ENCODE results near the gene FAM234B.

The FAM234B gene

DNA sequence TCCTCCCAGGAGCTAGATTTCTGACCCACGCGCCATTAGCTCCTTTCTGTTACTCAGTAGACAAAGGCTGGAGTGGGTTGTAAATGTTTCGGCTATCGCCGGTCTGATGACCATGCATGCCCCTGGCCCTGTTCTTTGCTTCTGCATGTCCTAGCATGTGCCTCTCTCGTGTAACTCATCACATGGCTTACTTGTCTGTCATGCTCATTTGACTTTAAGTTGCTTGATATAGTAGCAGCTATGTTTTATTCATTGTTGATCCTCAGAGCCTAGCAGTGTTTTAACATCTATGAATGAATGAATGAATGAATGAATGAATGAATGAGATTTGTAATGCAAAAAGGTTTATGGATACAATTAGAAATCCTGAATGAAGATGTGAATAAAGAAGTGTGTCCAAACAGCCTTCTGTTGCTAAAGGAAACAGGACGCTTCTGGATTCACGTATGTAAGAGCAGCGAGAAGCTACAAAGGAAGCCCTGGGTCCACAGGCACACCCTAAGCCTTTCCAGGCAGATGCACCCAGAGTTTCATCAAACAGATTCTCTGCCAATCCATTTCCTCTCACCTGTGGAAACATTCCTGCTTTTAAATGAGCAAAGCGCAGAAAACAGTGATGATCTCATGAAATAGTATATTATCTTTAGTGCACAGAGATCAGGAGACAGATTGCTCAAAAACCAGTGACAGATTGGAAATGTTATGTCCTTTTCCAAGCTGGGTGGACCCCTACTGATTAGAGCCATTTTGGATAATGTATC is 55.8 kb downstream of the FAM234B start:
- Histone ChIP-seq H3K27me3 (no peaks in the 10 kb centered on the region), H3K4me1 (peaks cover 0 to 55% (median 21%) of the 10 kb centered on the region in 4 donors), H3K36me3 (no peaks in the 10 kb centered on the region), H3K27ac (peak overlapping the region; percentile 92 to 98), H3K4me3 (peak overlapping the region; percentile 60 to 63), H3K9me3 (no peaks in the 10 kb centered on the region)
- TF ChIP-seq, protein P1, sequence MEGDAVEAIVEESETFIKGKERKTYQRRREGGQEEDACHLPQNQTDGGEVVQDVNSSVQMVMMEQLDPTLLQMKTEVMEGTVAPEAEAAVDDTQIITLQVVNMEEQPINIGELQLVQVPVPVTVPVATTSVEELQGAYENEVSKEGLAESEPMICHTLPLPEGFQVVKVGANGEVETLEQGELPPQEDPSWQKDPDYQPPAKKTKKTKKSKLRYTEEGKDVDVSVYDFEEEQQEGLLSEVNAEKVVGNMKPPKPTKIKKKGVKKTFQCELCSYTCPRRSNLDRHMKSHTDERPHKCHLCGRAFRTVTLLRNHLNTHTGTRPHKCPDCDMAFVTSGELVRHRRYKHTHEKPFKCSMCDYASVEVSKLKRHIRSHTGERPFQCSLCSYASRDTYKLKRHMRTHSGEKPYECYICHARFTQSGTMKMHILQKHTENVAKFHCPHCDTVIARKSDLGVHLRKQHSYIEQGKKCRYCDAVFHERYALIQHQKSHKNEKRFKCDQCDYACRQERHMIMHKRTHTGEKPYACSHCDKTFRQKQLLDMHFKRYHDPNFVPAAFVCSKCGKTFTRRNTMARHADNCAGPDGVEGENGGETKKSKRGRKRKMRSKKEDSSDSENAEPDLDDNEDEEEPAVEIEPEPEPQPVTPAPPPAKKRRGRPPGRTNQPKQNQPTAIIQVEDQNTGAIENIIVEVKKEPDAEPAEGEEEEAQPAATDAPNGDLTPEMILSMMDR (IDR thresholded peaks at IDR 0.05), result no peak
- intact Hi-C loops (cut with DNase I; ENCODE audit: low total_unique reads), result loop anchor here (5.0 kb wide), 2 partner anchors 97 to 112 kb away; partner anchors contain the start of gene EMP1
- no peak for DNase-seq

DNA sequence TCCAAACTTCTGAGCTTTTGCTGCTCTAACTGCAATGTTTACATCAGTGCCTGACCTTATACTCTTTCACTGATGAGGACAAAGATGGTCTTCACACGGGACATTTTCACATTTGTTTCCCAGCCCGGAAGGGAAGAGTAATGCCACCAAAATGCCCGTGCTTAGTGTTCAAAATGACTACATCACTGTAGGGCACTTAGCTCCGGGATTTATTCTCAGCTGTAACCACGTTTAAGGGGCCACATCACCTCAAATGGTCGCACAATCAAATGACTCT is 56.4 kb downstream of the FAM234B start:
- H3K27ac ChIP-seq, result peak overlapping the region; percentile 92 to 98
- no peaks in the 10 kb centered on the region for H3K36me3 ChIP-seq
- peak overlapping the region; percentile 60 to 63 for H3K4me3 ChIP-seq
- no peak for DNase-seq
- H3K4me1 ChIP-seq, result peaks cover 0 to 55% (median 21%) of the 10 kb centered on the region in 4 donors
- TF ChIP-seq, protein P1 (IDR thresholded peaks at IDR 0.05), result no peak
- H3K27me3 ChIP-seq, result no peaks in the 10 kb centered on the region
- no peaks in the 10 kb centered on the region for H3K9me3 ChIP-seq
- intact Hi-C loops (cut with DNase I; ENCODE audit: low total_unique reads), result loop anchor here (5.0 kb wide), 1 partner anchor 97 kb away; the partner anchor contains the start of gene EMP1

DNA sequence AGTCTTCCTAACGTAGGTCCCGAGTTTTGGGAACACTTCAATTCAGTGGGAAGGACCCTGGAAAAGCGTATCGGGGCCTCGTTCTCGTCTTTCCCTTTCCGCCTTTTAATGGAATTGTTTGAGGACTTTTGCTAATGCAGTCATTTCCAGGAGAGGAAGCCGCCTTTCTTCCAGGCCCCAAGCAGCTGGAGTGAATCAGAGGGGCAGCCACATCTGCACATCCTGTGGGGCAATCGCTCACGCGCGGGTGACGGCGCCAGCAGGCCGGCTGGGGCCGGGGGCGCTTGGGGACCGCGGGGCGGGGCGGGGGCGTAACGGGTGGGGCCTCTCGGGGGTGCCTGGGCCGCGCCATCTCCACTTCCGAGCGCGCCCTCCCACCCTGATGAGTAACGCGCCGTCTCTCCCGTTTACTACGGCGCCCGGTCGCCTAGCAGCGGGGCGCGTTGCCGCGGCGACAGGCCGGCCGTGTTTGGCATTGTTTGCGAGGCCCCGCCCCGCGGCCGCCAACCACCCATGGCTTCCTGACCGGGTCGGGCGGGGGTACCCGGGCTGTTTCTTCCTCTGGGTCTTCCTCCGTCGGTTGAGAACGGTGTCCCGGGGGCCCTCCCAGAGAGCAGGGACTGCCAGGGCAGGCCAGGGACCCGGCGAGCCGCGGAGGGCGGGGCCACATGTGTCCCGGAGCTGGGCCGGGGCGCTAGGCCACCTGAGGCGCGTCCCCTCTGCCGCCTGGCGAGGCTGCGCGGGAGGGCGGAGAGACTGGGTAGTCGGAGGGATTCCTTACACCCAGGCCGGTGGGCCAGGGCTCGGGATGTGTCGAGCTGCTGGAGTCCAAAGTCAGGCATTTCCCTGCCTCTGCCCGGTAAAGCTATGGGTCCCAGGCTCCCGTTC is 56.9 kb downstream of the FAM234B start:
- peak; percentile 94 to 95 for DNase-seq
- intact Hi-C loops (cut with DNase I; ENCODE audit: low total_unique reads), result loop anchor here (5.0 kb wide), 1 partner anchor 96 kb away; the partner anchor contains the start of gene EMP1
- H3K36me3 ChIP-seq, result no peaks in the 10 kb centered on the region
- no peaks in the 10 kb centered on the region for H3K9me3 ChIP-seq
- H3K4me1 ChIP-seq, result peaks cover 0 to 55% (median 21%) of the 10 kb centered on the region in 4 donors
- no peaks in the 10 kb centered on the region for H3K27me3 ChIP-seq
- H3K27ac ChIP-seq, result peak overlapping the region; percentile 92 to 98
- peak overlapping the region; percentile 60 to 63 for H3K4me3 ChIP-seq
- TF ChIP-seq, protein P1 (IDR thresholded peaks at IDR 0.05), result no peak

DNA sequence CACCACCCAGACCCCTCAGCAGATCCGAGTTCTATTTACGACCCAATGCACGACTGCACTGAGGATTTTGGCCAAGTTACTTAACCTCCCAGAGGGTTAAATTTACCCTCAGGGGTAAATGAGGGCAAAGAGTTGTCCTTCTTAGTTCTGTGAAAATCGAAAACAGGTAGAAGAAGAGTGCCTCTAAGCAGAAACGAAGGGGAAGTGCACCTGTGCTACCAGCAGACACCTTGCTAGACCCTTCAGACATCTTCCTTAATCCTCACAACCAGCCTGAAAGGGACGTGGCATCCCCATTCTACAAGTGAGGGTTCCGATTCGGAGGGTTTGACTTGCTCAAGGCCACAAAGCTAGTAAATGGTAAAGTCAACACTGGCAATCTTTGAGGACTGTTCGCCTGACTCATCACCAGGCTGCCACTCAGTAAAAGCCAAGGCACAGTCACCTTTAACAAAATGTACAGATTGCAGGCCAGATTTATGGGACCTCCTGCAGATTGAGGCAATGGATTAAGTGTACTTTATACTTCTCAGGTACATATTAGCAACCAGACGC is 57.7 kb downstream of the FAM234B start:
- DNase-seq, result no peak
- no peaks in the 10 kb centered on the region for H3K27me3 ChIP-seq

More for the DNA sequence above, 57.7 kb downstream of the FAM234B start:
- Histone ChIP-seq H3K9me3 (no peaks in the 10 kb centered on the region), H3K36me3 (no peaks in the 10 kb centered on the region), H3K27ac (peak overlapping the region; percentile 92 to 98), H3K4me3 (peak overlapping the region; percentile 60 to 63), H3K4me1 (peaks cover 0 to 52% (median 21%) of the 10 kb centered on the region in 4 donors)
- intact Hi-C loops (cut with DNase I; ENCODE audit: low total_unique reads), result loop anchor here (5.0 kb wide), 1 partner anchor 95 kb away; the partner anchor contains the start of gene EMP1
- TF ChIP-seq, protein P1 (IDR thresholded peaks at IDR 0.05), result no peak
